ENCODE results near the gene CDC42SE1.

Gene CDC42SE1

GRCh38 chr1:151043163-151043562 is 16.3 kb downstream of the CDC42SE1 start:
- no peaks in the 10 kb centered on the region for H3K36me3 ChIP-seq (ENCODE audit: control insufficient read depth, insufficient read depth, low read length)
- H3K4me3 ChIP-seq (replicated peaks; ENCODE audit: low read depth, low read length) = no peak overlapping the region
- no peaks in the 10 kb centered on the region for H3K27me3 ChIP-seq (replicated peaks; ENCODE audit: control insufficient read depth, insufficient read depth, low read length)
- TF ChIP-seq CTCF (IDR thresholded peaks at IDR 0.05; ENCODE audit: insufficient read depth, low read length, poor library complexity, severe bottlenecking) = no peak
- DNase-seq (ENCODE audit: extremely low read depth, insufficient read length) = no peak

GRCh38 chr1:151039521-151039920 is 19.9 kb downstream of the CDC42SE1 start:
- Histone ChIP-seq H3K27me3 (replicated peaks; ENCODE audit: control insufficient read depth, insufficient read depth, low read length) (no peaks in the 10 kb centered on the region), H3K4me3 (replicated peaks; ENCODE audit: low read depth, low read length) (no peak overlapping the region), H3K36me3 (ENCODE audit: control insufficient read depth, insufficient read depth, low read length) (peaks cover 3% of the 10 kb centered on the region; the same call in 1 of the 2 replicates)
- TF ChIP-seq CTCF (IDR thresholded peaks at IDR 0.05; ENCODE audit: insufficient read depth, low read length, poor library complexity, severe bottlenecking) = no peak
- no peak for DNase-seq (ENCODE audit: extremely low read depth, insufficient read length)

- no peaks in the 10 kb centered on the region for H3K27me3 ChIP-seq (replicated peaks; ENCODE audit: control insufficient read depth, insufficient read depth, low read length)
- H3K36me3 ChIP-seq (ENCODE audit: control insufficient read depth, insufficient read depth, low read length) = peaks cover 6% of the 10 kb centered on the region
- no peak overlapping the region for H3K4me3 ChIP-seq (replicated peaks; ENCODE audit: low read depth, low read length)
- no peak for TF ChIP-seq CTCF (IDR thresholded peaks at IDR 0.05; ENCODE audit: insufficient read depth, low read length, poor library complexity, severe bottlenecking)
- DNase-seq (ENCODE audit: extremely low read depth, insufficient read length) = no peak
Measured at GRCh38 chr1:151037032-151037431, 22.4 kb downstream of the CDC42SE1 start.

GRCh38 chr1:151036356-151036755 is 23.1 kb downstream of the CDC42SE1 start, which contains the start of gene BNIPL:
BNIPL (plus strand) TSS chr1:151036586; CDS start chr1:151036726, 140 bp downstream.
- peaks cover 6% of the 10 kb centered on the region for H3K36me3 ChIP-seq (ENCODE audit: control insufficient read depth, insufficient read depth, low read length)
- no peaks in the 10 kb centered on the region for H3K27me3 ChIP-seq (replicated peaks; ENCODE audit: control insufficient read depth, insufficient read depth, low read length)

GRCh38 chr1:151035167-151035566 is 24.3 kb downstream of the CDC42SE1 start:
- DNase-seq (ENCODE audit: extremely low read depth, insufficient read length) = no peak
- H3K27me3 ChIP-seq (replicated peaks; ENCODE audit: control insufficient read depth, insufficient read depth, low read length) = no peaks in the 10 kb centered on the region
- TF ChIP-seq CTCF (IDR thresholded peaks at IDR 0.05; ENCODE audit: insufficient read depth, low read length, poor library complexity, severe bottlenecking) = no peak
- H3K36me3 ChIP-seq (ENCODE audit: control insufficient read depth, insufficient read depth, low read length) = peaks cover 6% of the 10 kb centered on the region
- H3K4me3 ChIP-seq (replicated peaks; ENCODE audit: low read depth, low read length) = no peak overlapping the region

More at GRCh38 chr1:151036356-151036755, 23.1 kb downstream of the CDC42SE1 start, which contains the start of gene BNIPL:
- no peak for DNase-seq (ENCODE audit: extremely low read depth, insufficient read length)
- no peak within 1 kb of the TSS for H3K4me3 ChIP-seq (replicated peaks; ENCODE audit: low read depth, low read length)
- no peak for TF ChIP-seq CTCF (IDR thresholded peaks at IDR 0.05; ENCODE audit: insufficient read depth, low read length, poor library complexity, severe bottlenecking)

- H3K4me3 ChIP-seq (replicated peaks; ENCODE audit: low read depth, low read length) = no peak overlapping the region
- no peaks in the 10 kb centered on the region for H3K27me3 ChIP-seq (replicated peaks; ENCODE audit: control insufficient read depth, insufficient read depth, low read length)
- DNase-seq (ENCODE audit: extremely low read depth, insufficient read length) = no peak
- TF ChIP-seq CTCF (IDR thresholded peaks at IDR 0.05; ENCODE audit: insufficient read depth, low read length, poor library complexity, severe bottlenecking) = no peak
- peaks cover 11% of the 10 kb centered on the region for H3K36me3 ChIP-seq (ENCODE audit: control insufficient read depth, insufficient read depth, low read length)
Measured at GRCh38 chr1:151032164-151032563, 27.3 kb downstream of the CDC42SE1 start.
